WTC11 (cell line): ENCODE measurements around the gene SKP2. TPM values are rescaled to one million over a fixed set of nuclear protein-coding genes. Genes with fewer than 3 reads are reported as not detected.
A peak's percentile ranks its signal among the peaks of the same experiment; 100 is the strongest.

Source experiments
- ATAC-seq: fragments of 200-7000 bp; cut with Tn5 transposase; 2 replicates; pipeline ENCODE4 v1.10.0; 2021; ENCODE audit warnings: mild to moderate bottlenecking, moderate library complexity
- CTCF ChIA-PET: fragments of 300-600 bp; sonication (Branson Sonifier 250); formaldehyde crosslinking; loops from one replicate; lab custom pipeline; 2021; ENCODE audit warnings: antibody characterized with exemption; lab: Charles Lee
- POLR2A ChIA-PET: fragments of 350-600 bp; sonication (Branson Sonifier 250); formaldehyde crosslinking; loops from one replicate; lab custom pipeline; 2021; ENCODE audit warnings: antibody characterized with exemption; lab: Charles Lee
- DNase-seq: peaks from one replicate; pipeline ENCODE4 v3.0.0; 2021; ENCODE audit warnings: low spot score
- H3K27ac Mint-ChIP-seq: 2 replicates; pipeline ENCODE4 v1.8.0; 2021; ENCODE audit warnings: mixed read lengths
- H3K27me3 Mint-ChIP-seq: 2 replicates; pipeline ENCODE4 v1.8.0; 2021; ENCODE audit warnings: low read depth, mild to moderate bottlenecking, moderate library complexity, mixed read lengths
- H3K36me3 Mint-ChIP-seq: 2 replicates; pipeline ENCODE4 v1.8.0; 2021; ENCODE audit warnings: mixed read lengths
- H3K4me1 Mint-ChIP-seq: 2 replicates; pipeline ENCODE4 v1.8.0; 2022; ENCODE audit warnings: mixed read lengths
- H3K4me3 Mint-ChIP-seq: 2 replicates; pipeline ENCODE4 v1.8.0; 2021; ENCODE audit warnings: mild to moderate bottlenecking, moderate library complexity, mixed read lengths
- H3K9me3 Mint-ChIP-seq: 2 replicates; pipeline ENCODE4 v1.8.0; 2021; ENCODE audit warnings: mixed read lengths
- AFF4 ChIP-seq: sonication (generic); formaldehyde crosslinking; IDR thresholded peaks from 2 replicates; pipeline ENCODE4 v1.8.1; 2023; ENCODE audit warnings: mild to moderate bottlenecking, missing genetic modification reagents, borderline replicate concordance
- AR ChIP-seq: fragments of 250-450 bp; sonication (Bioruptor Pico); IDR thresholded peaks from 2 replicates; pipeline ENCODE4 v1.9.0; 2021; ENCODE audit warnings: mild to moderate bottlenecking
- ATF1 ChIP-seq: sonication (generic); formaldehyde crosslinking; IDR thresholded peaks from 2 replicates; pipeline ENCODE4 v1.8.1; 2023; ENCODE audit warnings: mild to moderate bottlenecking, moderate library complexity, missing genetic modification reagents
- GABPB1 ChIP-seq: sonication (generic); formaldehyde crosslinking; IDR thresholded peaks from 2 replicates; pipeline ENCODE4 v1.8.1; 2023; ENCODE audit warnings: mild to moderate bottlenecking, missing genetic modification reagents
- HMGXB4 ChIP-seq: sonication (generic); formaldehyde crosslinking; IDR thresholded peaks from 2 replicates; pipeline ENCODE4 v1.8.1; 2023; ENCODE audit warnings: mild to moderate bottlenecking, moderate library complexity, missing genetic modification reagents
- ZMAT4 ChIP-seq: fragments of 250-450 bp; sonication (Bioruptor Pico); IDR thresholded peaks from 2 replicates; pipeline ENCODE4 v1.9.0; 2021; ENCODE audit warnings: mild to moderate bottlenecking
- ZNF416 ChIP-seq: fragments of 250-450 bp; sonication (Bioruptor Pico); IDR thresholded peaks from 2 replicates; pipeline ENCODE4 v1.9.0; 2021; ENCODE audit warnings: mild to moderate bottlenecking, inconsistent platforms
- total RNA-seq: library from RNA; stranded (reverse); gene quantifications from 3 replicates; pipeline ENCODE4 v1.2.3, GENCODE V29; 2021

The SKP2 gene
- total RNA-seq, 1 experiment from 2014 or later = 68.0 TPM

- no peak overlapping the region for H3K4me3 Mint-ChIP-seq
- DNase-seq = no peak
- TF ChIP-seq ATF1 (CRISPR knock-in tag) (no peak), AFF4 (no peak), ZNF416 (CRISPR knock-in tag) (no peak)
- peaks cover 5% of the 10 kb centered on the region; the same call in 1 of the 2 replicates for H3K36me3 Mint-ChIP-seq
- H3K9me3 Mint-ChIP-seq = peaks cover 5% of the 10 kb centered on the region
- CTCF ChIA-PET = no interaction called here
- H3K4me1 Mint-ChIP-seq = 0 out of 2 replicates have a peak, but pooled peaks cover 4% of the 10 kb centered on the region
- POLR2A ChIA-PET = no interaction called here
- no peak overlapping the region for H3K27ac Mint-ChIP-seq
- no peaks in the 10 kb centered on the region; the same call in 1 of the 2 replicates for H3K27me3 Mint-ChIP-seq
- ATAC-seq = no peak
These were observed 15.3 kb upstream of the SKP2 start for GRCh38 chr5:36136581-36136980.

GRCh38 chr5:36138900-36139683, 12.8 kb upstream of the SKP2 start:
- ATAC-seq (no peak), DNase-seq (no peak)
- Mint-ChIP-seq H3K9me3 (no peaks in the 10 kb centered on the region), H3K4me1 (no peaks in the 10 kb centered on the region), H3K27ac (no peak overlapping the region; the same call in 1 of the 2 replicates), H3K27me3 (no peaks in the 10 kb centered on the region), H3K4me3 (no peak overlapping the region), H3K36me3 (peaks cover 3% of the 10 kb centered on the region; the same call in 1 of the 2 replicates)
- ChIA-PET POLR2A (interaction anchor here (0.5 kb wide), 1 partner anchor 1193 kb away, joined by 3 read pairs; no protein-coding TSS in a partner anchor), CTCF (interaction anchor here (1.8 kb wide), 1 partner anchor 60 kb away, joined by 8 read pairs; no protein-coding TSS in a partner anchor)
- no peak for TF ChIP-seq ZMAT4
- TF ChIP-seq HMGXB4 = no peak
- peak; percentile 41 for TF ChIP-seq GABPB1 (CRISPR knock-in tag)

- DNase-seq (no peak), ATAC-seq (no peak)
- Mint-ChIP-seq H3K9me3 (no peaks in the 10 kb centered on the region), H3K27ac (no peak overlapping the region), H3K36me3 (peaks cover 3% of the 10 kb centered on the region; the same call in 1 of the 2 replicates), H3K4me3 (no peak overlapping the region), H3K4me1 (peaks cover 2% of the 10 kb centered on the region), H3K27me3 (no peaks in the 10 kb centered on the region)
- CTCF ChIA-PET = interaction anchor here (0.6 to 1.6 kb wide), 2 partner anchors 55 to 66 kb away, joined by 3 to 12 read pairs; no protein-coding TSS in a partner anchor
- TF ChIP-seq AFF4 = no peak
- no peak for TF ChIP-seq AR
- POLR2A ChIA-PET = no interaction called here
These were observed 6.6 kb upstream of the SKP2 start for GRCh38 chr5:36145311-36145710.
